GM10248 (cell line): ENCODE measurements around the gene CELF4.

Experiments used
- CTCF ChIA-PET: fragments of 300-600 bp; sonication (Branson Sonifier 250); formaldehyde crosslinking; extraction: SDS; loops from one replicate; lab custom pipeline; 2021; ENCODE audit warnings: antibody characterized with exemption; lab: Yijun Ruan, JAX
- POLR2A ChIA-PET: fragments of 350-650 bp; sonication (Branson Sonifier 250); formaldehyde crosslinking; extraction: SDS; loops from one replicate; lab custom pipeline; 2020; ENCODE audit warnings: antibody characterized with exemption; lab: Yijun Ruan, JAX
- DNase-seq: peaks from one replicate; pipeline ENCODE4 v3.0.0; 2012; ENCODE audit errors: extremely low spot score
- CTCF ChIP-seq: IDR thresholded peaks from 2 replicates; pipeline ENCODE4 v1.5.1; 2012; ENCODE audit warnings: mild to moderate bottlenecking, low read depth; ENCODE audit errors: extremely low read depth, missing control alignments, control extremely low read depth

The CELF4 gene

GRCh38 chr18:37261988-37262387, 303.6 kb downstream of the CELF4 start:
- no peak for DNase-seq
- POLR2A ChIA-PET = interaction anchor here (0.6 kb wide), 1 partner anchor 1304 kb away, joined by 3 read pairs; no protein-coding TSS in a partner anchor
- CTCF ChIA-PET = no interaction called here
- TF ChIP-seq CTCF = no peak

GRCh38 chr18:37261246-37261840, 304.3 kb downstream of the CELF4 start:
- CTCF ChIA-PET = no interaction called here

GRCh38 chr18:37260367-37261093, 305.1 kb downstream of the CELF4 start:
- no peak for DNase-seq
- TF ChIP-seq CTCF = no peak
- ChIA-PET POLR2A (no interaction called here), CTCF (no interaction called here)

More at GRCh38 chr18:37261246-37261840, 304.3 kb downstream of the CELF4 start:
- TF ChIP-seq CTCF = no peak
- POLR2A ChIA-PET = no interaction called here
- no peak for DNase-seq

- POLR2A ChIA-PET = no interaction called here
- TF ChIP-seq CTCF = no peak
- CTCF ChIA-PET = no interaction called here
- no peak for DNase-seq
Measured at GRCh38 chr18:37259711-37260110, 305.9 kb downstream of the CELF4 start.

GRCh38 chr18:37258819-37259218, 306.8 kb downstream of the CELF4 start:
- no peak for DNase-seq
- POLR2A ChIA-PET = no interaction called here
- CTCF ChIA-PET = no interaction called here
- no peak for TF ChIP-seq CTCF

GRCh38 chr18:37258131-37258530, 307.5 kb downstream of the CELF4 start:
- POLR2A ChIA-PET = no interaction called here
- no peak for DNase-seq
- TF ChIP-seq CTCF = no peak
- CTCF ChIA-PET = no interaction called here

GRCh38 chr18:37254973-37255372, 310.6 kb downstream of the CELF4 start:
- CTCF ChIA-PET = no interaction called here
- no peak for DNase-seq
- POLR2A ChIA-PET = no interaction called here
- no peak for TF ChIP-seq CTCF
